Calu3 (cell line): ENCODE measurements around the gene BCL2L11. TPM values are rescaled to one million over a fixed set of nuclear protein-coding genes. Genes with fewer than 3 reads are reported as not detected.

Source experiments
- BruUV-seq: library from RNA; stranded (reverse); fragments of 400-500 nt; replicated peaks from 2 replicates; lab custom pipeline; 2021; lab: Mats Ljungman, UMichigan
- CTCF ChIA-PET: fragments of 300-600 bp; sonication (Branson Sonifier 250); formaldehyde crosslinking; loops from one replicate; lab custom pipeline; 2022; ENCODE audit warnings: antibody characterized with exemption; lab: Charles Lee
- DNase-seq: peaks from one replicate; pipeline ENCODE4 v3.0.0; 2022
- H3K27ac Mint-ChIP-seq: one replicate; pipeline ENCODE4 v1.8.0; 2022; ENCODE audit warnings: mixed read lengths; ENCODE audit not compliant: unreplicated experiment
- H3K27me3 Mint-ChIP-seq: one replicate; pipeline ENCODE4 v1.8.0; 2022; ENCODE audit warnings: mixed read lengths; ENCODE audit not compliant: unreplicated experiment
- H3K36me3 Mint-ChIP-seq: one replicate; pipeline ENCODE4 v1.8.0; 2022; ENCODE audit warnings: mild to moderate bottlenecking, moderate library complexity, mixed read lengths; ENCODE audit not compliant: insufficient read depth, unreplicated experiment
- H3K4me1 Mint-ChIP-seq: one replicate; pipeline ENCODE4 v1.8.0; 2022; ENCODE audit warnings: mild to moderate bottlenecking, low read depth, mixed read lengths; ENCODE audit not compliant: unreplicated experiment
- H3K4me3 Mint-ChIP-seq: one replicate; pipeline ENCODE4 v1.8.0; 2022; ENCODE audit warnings: mild to moderate bottlenecking, low read depth, moderate library complexity, mixed read lengths; ENCODE audit not compliant: unreplicated experiment
- H3K9me3 Mint-ChIP-seq: one replicate; pipeline ENCODE4 v1.8.0; 2022; ENCODE audit warnings: low read depth, mixed read lengths; ENCODE audit not compliant: unreplicated experiment
- intact Hi-C: fragments of 100-400 bp; cut with micrococcal nuclease; formaldehyde crosslinking; loops from one replicate; pipeline ENCODE4 v1.10.0; 2022; ENCODE audit not compliant: unreplicated experiment
- total RNA-seq: library from RNA; stranded (reverse); gene quantifications from 2 replicates; pipeline ENCODE4 v1.2.3, GENCODE V29; 2022
- TF ChIP-seq, protein P1 (sequence below): fragments of 200-600 bp; IDR thresholded peaks from one replicate; pipeline ENCODE4 v1.8.0; 2022; ENCODE audit warnings: antibody characterized with exemption; ENCODE audit not compliant: unreplicated experiment

The BCL2L11 gene
- total RNA-seq, 1 experiment from 2014 or later: 18.4 TPM

DNA sequence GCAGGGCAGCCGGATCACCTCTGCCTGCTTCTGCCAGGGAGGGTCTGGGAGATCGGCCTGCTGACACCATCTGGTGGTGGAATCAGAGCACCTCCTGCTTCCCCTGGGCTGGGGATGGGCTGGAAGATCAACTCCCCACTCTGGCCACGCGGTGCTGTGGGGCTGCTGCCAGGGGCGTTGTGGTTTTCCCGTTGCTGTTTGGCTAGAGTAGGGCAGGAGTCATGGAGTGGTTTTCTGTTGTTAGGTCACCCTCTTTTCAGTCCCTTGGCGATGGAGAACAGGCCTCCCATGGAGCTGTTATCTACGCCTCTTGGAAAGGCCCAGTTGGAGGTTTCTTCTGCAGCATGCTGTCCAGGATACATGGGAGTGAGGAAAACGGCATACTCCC, 15.2 kb downstream of the BCL2L11 start:
- CTCF ChIA-PET: no interaction called here
- no peak overlapping the region for H3K27ac Mint-ChIP-seq

DNA sequence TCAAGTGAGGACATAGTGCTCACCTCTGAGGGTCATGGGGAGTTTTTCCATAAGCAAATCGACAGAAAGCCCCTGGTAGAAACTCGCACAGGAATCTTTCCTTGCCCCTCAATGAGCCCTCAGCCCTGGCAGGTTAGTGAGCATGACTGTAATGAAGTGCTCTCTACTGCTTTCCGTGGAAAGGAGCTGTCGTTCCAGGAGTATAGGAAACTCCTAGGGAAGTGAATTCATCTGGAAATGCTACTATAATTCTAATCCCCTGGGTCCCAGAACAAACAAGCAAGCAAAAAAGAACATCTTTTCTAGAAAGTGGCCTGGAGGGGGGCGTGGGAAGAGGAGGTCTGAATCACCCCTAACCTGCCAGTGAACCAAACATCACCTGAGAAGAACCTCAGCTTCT, 18.1 kb downstream of the BCL2L11 start:
- intact Hi-C loops: no loop called here
- Mint-ChIP-seq H3K4me3 (no peak overlapping the region), H3K36me3 (no peaks in the 10 kb centered on the region), H3K27me3 (no peaks in the 10 kb centered on the region), H3K4me1 (peaks cover 7% of the 10 kb centered on the region), H3K9me3 (no peaks in the 10 kb centered on the region), H3K27ac (no peak overlapping the region)
- TF ChIP-seq, protein P1, sequence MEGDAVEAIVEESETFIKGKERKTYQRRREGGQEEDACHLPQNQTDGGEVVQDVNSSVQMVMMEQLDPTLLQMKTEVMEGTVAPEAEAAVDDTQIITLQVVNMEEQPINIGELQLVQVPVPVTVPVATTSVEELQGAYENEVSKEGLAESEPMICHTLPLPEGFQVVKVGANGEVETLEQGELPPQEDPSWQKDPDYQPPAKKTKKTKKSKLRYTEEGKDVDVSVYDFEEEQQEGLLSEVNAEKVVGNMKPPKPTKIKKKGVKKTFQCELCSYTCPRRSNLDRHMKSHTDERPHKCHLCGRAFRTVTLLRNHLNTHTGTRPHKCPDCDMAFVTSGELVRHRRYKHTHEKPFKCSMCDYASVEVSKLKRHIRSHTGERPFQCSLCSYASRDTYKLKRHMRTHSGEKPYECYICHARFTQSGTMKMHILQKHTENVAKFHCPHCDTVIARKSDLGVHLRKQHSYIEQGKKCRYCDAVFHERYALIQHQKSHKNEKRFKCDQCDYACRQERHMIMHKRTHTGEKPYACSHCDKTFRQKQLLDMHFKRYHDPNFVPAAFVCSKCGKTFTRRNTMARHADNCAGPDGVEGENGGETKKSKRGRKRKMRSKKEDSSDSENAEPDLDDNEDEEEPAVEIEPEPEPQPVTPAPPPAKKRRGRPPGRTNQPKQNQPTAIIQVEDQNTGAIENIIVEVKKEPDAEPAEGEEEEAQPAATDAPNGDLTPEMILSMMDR: no peak
- no TSS peak for BruUV-seq
- DNase-seq: no peak
- CTCF ChIA-PET: no interaction called here

More for the DNA sequence above, 15.2 kb downstream of the BCL2L11 start:
- Mint-ChIP-seq H3K36me3 (no peaks in the 10 kb centered on the region), H3K27me3 (no peaks in the 10 kb centered on the region), H3K9me3 (no peaks in the 10 kb centered on the region), H3K4me1 (peaks cover 7% of the 10 kb centered on the region), H3K4me3 (no peak overlapping the region)
- DNase-seq: peak; percentile 11
- BruUV-seq: no TSS peak
- intact Hi-C loops: no loop called here
- TF ChIP-seq, protein P1: no peak

DNA sequence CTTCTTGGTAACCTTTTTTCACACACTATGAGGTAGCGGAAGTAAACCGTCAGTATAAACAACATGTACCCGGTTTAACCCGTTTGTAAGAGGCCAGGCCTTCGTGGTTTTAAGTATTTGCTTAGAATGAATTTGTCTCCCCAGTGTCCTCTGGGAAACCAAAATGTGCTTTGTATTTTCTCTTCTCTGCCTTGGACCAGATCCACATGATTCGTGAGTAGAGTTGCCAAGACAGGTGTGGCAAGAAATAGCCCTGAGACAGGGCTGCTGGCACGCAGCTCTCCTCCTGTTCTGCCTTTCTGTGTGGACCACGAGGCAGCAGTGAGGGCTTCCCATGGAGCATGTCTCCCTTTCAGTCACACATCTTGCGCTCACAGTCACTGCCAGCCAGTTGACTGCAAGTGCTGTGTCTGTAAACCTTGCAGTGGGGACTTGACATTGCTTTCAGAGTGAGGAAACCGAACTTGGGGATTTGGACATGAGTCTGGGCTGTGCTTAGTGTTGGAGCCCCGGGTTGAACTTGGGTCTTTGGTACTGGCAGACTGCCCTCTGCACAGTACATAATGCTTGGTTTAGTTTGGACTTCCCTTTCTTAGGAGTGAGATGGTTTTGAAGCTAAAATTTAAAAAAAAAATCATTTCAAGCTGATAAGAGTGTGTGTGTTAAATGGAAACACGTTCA, 19.1 kb downstream of the BCL2L11 start:
- CTCF ChIA-PET: no interaction called here
- Mint-ChIP-seq H3K4me1 (peaks cover 1% of the 10 kb centered on the region), H3K36me3 (no peaks in the 10 kb centered on the region), H3K9me3 (no peaks in the 10 kb centered on the region), H3K27me3 (no peaks in the 10 kb centered on the region), H3K4me3 (no peak overlapping the region), H3K27ac (no peak overlapping the region)
- peak; percentile 5 for DNase-seq
- intact Hi-C loops: no loop called here
- BruUV-seq: no TSS peak
- TF ChIP-seq, protein P1: no peak

DNA sequence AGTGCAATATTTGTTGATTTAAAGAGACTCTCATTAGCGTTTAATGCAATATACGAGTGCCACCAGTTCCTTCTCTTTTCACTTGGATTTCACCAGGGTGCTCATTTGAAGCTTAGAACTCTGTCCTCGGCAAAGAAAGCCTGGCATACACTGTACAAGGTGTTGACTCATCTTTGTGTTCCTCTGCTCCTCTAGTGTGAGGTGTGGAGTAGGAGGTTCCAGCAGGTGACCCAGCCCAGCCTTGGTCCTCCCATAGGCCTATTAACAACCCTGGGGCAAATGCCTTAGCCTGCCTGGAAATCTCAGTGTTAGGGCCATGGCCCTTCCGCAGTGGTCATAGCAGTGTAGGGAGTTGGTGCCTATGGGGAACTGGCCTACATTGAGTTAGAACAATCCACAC, 20.1 kb downstream of the BCL2L11 start:
- TF ChIP-seq, protein P1: no peak
- Mint-ChIP-seq H3K9me3 (no peaks in the 10 kb centered on the region), H3K4me3 (no peak overlapping the region), H3K4me1 (no peaks in the 10 kb centered on the region), H3K27ac (no peak overlapping the region), H3K27me3 (no peaks in the 10 kb centered on the region), H3K36me3 (no peaks in the 10 kb centered on the region)
- intact Hi-C loops: no loop called here
- BruUV-seq: no TSS peak
- CTCF ChIA-PET: no interaction called here
- DNase-seq: no peak
